NCI-H345 treated with DMSO at 0.1 percent for 48 hours (cell line): ENCODE results near the gene ZNF609.

Source experiments
- DNase-seq: peaks from one replicate; lab custom pipeline; 2025; ENCODE audit not compliant: unreplicated experiment; lab: John Stamatoyannopoulos, UW

ZNF609 gene

DNA sequence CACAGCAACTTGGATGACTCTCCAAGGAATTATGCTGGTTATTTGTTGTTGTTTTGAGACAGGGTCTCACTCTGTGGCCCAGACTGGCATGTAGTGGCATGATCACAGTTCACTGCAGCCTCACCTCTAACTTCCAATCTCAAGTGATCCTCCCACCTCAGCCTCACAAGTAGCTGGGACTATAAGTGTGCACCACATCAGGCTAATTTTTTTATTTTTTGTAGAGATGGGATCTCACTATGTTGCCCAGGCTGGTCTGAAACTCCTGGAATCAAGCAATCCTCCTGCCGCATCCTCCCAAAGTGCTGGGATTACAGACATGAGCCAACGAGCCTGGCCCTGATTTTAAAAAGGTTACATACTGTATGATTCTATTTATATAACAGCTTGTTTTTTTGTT lies 252.0 kb downstream of the ZNF609 start:
- no peak for DNase-seq

DNA sequence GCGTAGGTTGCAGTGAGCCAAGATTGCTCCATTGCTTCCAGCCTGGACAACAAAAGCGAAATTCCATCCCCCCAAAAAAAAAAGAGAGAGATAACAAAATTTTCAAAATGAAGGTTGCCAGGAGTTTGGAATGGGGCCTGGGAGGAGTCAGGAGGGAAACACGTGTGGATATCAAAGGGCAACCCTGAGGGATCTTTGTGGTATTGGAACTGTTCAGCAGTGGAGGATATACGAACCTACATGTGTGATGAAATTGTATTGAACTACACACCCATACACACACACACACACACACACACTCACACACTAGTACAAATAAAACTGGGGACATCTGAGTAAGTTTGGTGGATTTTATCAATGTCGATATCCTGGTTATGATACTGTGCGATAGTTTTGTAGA lies 253.2 kb downstream of the ZNF609 start:
- no peak for DNase-seq

DNA sequence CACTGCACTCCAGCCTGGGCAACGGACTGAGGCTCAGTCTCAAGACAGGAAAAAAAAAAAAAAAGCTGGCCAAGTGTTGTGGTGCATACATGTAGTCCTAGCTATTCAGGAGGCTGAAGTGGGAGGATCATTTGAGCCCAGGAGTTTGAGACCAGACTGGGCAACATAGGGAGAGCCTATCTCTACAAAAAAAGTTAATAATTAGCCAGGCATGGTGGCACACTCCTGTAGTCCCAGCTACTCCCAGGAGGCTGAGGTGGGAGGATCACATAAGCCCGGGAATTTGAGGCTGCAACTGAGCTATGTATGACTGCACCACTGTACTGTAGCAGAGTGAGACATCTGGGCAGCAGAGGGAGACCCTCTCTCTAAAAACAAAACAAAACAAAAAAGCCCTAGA lies 256.1 kb downstream of the ZNF609 start:
- no peak for DNase-seq

DNA sequence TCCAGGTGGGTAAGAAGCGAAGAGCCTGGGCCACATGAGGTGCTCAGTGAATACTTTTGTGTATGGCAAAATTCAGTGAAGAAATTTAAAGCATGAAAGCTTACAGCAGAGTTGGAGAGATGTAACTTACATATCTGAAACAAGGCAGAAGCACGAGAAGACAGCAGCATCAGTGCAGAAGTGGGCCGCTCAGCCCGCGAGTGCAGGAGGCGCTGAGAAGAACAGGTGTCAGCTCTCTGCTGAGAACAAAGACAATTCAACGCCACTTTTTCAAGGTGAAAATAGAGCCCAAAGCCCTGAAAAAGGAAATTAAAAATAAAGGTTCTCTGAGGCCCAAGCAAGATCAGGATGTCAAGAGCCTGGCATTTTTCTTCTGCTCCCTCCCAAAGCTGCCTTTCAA lies 256.8 kb downstream of the ZNF609 start:
- no peak for DNase-seq

DNA sequence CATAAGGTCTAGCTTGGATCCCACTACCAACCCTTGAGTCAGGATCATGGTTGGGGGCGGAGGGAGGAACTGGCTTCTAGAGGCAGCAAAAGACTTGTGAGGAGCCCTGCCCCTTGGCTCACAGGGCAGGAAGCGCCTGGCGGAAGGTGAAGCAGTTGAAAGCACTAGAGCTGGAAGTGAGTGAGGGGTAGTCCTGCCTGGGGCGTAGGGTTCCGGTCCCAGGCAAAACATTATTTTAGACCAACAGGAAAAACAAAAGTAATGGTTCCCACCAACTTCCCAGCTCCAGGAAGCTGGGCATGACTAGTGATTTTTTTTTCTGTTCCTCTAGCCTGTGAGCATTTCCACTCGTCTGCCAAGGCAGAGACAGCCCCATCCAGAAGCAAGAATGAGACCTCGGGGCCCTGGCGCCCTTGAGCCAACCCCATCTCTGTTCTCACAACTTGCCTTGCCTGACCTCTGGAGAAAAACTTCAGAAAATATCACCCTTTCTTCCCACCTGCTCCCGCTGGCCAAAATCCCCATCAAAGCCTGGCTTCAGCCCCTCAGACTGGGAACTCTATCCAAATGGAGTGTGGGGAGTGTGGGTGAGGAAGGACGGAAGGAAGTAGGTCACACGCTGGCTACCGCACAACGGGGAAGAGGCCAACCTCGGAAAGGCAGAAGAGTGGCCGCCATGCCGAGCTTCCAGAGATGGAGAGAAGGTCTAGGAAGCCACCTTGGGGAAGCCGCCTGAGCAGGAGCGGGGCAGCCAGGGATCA lies 257.5 kb downstream of the ZNF609 start:
- no peak for DNase-seq

DNA sequence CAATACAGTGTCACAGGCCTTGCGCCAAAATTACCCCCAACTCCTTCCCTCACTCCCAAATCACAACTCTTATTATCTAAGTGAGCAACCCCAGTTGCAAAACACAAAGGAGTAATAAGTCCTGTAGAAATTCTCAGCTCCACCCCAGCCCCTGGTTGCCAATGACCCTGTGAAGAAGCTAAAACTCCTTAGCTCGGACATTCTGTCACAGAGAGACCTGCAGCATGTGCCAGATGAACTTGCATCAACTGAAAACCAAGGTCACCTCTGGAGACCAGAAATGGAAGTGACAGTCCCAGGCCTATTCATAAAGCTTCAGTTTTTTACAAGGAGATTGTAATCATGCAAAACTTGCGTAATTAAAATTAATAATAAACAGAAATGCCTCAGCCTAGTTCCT lies 259.8 kb downstream of the ZNF609 start:
- DNase-seq, result no peak

DNA sequence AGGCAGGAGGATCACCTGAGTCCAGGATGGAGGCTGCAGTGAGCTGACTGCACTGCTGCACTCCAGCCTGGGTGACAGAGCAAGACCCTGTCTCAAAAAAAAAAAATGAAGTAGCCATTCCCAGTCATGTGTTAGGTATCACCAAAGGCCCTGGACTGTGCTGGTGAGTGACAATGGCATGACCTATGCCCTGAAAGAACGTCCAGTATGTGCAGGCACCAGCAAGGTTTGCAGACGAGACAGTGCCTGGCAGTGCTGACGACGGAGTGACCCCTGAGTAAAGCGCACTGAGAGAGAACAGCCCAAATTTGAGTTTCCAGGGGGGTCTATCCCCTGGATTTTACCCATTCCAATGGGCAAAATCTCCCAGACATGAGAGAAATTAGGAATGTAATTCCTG lies 269.8 kb downstream of the ZNF609 start:
- no peak for DNase-seq

DNA sequence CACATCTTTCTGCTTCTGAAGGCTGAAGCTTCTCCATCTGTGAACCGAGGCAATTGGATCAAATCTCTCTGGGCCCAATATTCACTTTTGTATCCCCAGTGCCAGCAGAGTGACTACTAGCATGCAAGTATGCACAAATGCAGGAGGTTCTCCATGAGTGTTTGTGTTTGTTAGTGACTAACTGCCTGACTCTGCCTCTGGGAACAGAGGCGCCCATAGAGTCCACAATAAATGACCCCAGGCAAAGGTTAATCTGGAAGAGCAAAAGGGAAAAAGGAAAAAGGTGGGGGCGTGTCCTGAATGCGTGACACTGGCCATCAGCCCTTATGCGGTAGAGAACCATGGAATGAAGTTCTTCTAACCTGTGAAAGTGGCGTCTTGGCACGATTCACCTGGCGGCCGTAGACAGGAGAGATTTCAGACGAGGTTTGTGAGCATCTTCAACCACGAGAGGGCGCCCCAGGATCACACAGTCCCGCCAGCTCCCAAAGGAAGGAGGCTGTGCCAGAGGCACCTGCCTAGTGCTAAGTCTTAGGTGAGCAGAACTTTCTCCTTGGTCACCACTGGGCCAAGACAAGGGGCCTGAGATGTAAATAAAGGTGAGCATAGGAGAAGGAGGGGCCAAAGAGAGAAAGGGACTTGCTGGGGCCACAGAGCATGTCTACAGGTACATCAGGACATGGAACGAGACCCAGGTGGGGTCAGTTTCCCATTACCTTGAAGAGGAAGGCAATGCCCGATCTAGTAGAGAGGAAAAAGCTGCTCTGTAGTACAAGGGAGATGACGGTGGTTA lies 270.8 kb downstream of the ZNF609 start:
- DNase-seq, result peak; percentile 27

DNA sequence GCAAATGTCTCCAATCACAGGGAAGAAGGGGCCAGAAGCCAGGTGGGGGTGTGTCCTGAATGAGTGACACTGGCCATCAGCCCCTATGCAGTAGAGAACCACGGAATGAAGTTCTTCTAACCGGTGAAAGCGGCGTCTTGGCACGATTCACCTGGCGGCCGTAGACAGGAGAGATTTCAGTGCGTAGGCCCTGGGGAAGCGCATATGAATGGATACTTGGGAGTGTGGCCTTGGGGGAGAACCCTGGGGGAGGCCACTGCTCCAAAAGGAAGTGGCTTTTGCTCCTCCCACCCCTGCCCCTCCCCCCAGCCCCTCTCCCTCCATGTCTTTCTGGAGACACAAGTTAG lies 271.4 kb downstream of the ZNF609 start:
- DNase-seq, result no peak

DNA sequence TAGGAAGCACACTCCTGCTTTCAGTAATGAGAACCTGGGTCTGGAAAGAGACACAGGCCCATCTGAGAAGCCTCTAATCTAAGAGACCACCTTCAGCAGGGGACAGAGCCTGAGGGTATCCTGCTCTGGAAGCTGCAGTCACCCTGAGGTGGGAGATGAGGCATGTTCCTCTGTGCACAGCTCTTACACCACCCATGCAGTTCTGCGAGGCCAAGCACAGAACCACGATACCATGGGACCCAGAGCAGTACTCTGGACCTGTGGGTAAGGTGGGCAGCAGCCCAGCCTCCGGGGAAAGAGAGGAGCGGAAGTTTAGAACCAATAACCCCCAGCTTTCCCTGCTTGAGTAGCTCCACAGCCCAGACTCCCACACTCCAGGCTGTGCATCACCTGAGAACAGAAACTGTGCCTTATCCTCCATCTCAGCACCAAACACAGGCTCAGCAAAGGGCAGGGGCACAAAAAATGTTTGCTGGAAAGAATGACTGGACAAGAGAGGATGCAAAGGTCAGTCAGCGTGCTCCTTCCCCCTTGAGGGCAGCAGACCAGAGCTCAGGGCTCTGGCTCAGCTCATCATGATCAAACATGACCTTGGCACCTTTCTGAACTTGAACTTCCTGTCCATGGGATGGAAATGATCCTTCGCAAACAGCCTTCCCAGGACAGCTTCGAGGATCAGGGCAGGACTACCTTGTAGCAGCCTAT lies 271.9 kb downstream of the ZNF609 start:
- no peak for DNase-seq
